ENCODE data around the gene FAM237A. TPM values are rescaled to one million over a fixed set of nuclear protein-coding genes. Genes with fewer than 3 reads are reported as not detected.

Gene FAM237A
- not detected in 2 replicates for total RNA-seq (2014; rRNA removed; shearing (Covaris generic))

DNA sequence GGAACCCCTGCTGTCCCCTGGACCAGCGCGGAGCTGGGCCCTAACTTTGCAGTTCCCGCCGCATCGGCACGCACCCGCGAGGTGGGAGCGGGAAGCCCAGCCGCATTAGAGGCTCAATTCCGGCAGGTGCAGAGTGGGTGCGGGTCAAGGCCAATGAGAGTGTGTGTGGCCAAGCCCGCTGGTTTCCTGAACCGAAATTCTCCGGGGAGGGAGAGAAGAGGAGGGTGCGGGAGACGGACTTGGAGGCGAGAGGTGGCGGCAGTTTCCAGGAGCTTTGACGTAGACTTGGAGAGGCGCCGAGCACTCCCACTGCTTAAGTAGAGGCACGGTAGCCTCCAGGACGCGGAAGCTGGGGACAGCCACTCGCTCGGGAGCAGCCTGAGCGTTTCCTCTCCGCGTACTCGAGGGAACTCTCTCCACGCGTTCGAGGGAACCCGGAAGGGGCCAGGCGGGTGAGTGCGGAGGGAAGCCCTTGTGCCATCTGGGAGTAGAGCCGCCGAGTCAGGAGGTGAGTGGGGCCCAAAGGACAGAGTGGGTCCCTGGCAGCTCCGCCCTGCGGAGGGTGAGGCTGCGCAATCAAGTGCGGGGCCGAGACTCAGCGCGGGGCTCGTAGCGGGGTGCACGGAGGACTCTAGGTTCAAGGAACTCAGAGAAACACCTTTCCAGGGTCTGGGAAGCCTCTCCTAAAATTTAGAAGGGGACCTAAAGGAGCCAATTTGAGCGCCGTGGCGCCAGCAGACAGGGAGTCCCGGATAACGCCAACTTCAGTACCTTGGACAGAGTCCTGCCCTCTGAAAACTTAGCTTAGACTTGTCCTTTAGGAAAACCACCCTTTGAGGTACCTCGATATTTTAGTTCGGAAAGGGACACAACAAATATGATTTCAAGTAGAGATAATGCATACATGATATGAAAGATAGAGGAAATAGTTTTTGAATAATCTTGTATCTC is at the start of gene FAM237A:
TSS of gene FAM237A (plus strand) at position 413 of the 951 bp plus-strand sequence. CDS start 1,750 bp downstream, outside the sequence.
- DNase-seq: peak; percentile 75
- Histone ChIP-seq H3K27me3 (ENCODE audit: control insufficient read depth, insufficient read depth, low read length) (peaks cover 31% of the 10 kb centered on the region), H3K4me3 (ENCODE audit: insufficient read depth, low read depth, low read length) (peak within 1 kb of the TSS; percentile 53)

GRCh38 chr2:206597717-206598218 is 44.5 kb upstream of the FAM237A start:
- no peak for DNase-seq
- no peak overlapping the region for H3K4me3 ChIP-seq (ENCODE audit: insufficient read depth, low read depth, low read length)

More for the DNA sequence above, at the start of gene FAM237A:
- H3K36me3 ChIP-seq (replicated peaks; ENCODE audit: control insufficient read depth, insufficient read depth, low read length): no peaks in the 10 kb centered on the region

GRCh38 chr2:206603243-206603642 is 39.0 kb upstream of the FAM237A start:
- Histone ChIP-seq H3K4me3 (ENCODE audit: insufficient read depth, low read depth, low read length) (no peak overlapping the region), H3K27me3 (ENCODE audit: control insufficient read depth, insufficient read depth, low read length) (no peaks in the 10 kb centered on the region), H3K36me3 (replicated peaks; ENCODE audit: control insufficient read depth, insufficient read depth, low read length) (no peaks in the 10 kb centered on the region)
- DNase-seq: no peak

More at GRCh38 chr2:206597717-206598218, 44.5 kb upstream of the FAM237A start:
- Histone ChIP-seq H3K36me3 (replicated peaks; ENCODE audit: control insufficient read depth, insufficient read depth, low read length) (no peaks in the 10 kb centered on the region; the same call in 1 of the 2 replicates), H3K27me3 (ENCODE audit: control insufficient read depth, insufficient read depth, low read length) (no peaks in the 10 kb centered on the region)

DNA sequence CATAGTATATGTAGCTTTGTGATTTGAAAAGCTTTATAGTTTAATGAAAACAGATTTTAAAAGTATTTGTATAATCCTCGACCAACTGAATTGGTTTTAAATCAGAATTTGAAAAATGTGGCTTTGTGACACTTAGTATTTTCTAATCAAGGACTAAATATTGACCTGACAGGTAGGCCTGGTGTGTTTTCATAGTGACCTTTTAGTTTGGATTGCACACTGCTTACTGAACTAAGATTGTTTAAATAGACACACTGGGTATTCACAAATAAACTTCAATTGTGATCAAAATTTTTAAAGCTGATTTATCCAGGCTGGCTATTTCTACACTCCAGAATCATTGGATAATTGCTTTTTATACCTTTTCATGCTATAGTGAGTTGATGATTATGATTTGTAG is 31.8 kb upstream of the FAM237A start:
- Histone ChIP-seq H3K27me3 (ENCODE audit: control insufficient read depth, insufficient read depth, low read length) (no peaks in the 10 kb centered on the region), H3K4me3 (ENCODE audit: insufficient read depth, low read depth, low read length) (no peak overlapping the region), H3K36me3 (replicated peaks; ENCODE audit: control insufficient read depth, insufficient read depth, low read length) (no peaks in the 10 kb centered on the region)
- no peak for DNase-seq

- Histone ChIP-seq H3K4me3 (ENCODE audit: insufficient read depth, low read depth, low read length) (no peak overlapping the region), H3K27me3 (ENCODE audit: control insufficient read depth, insufficient read depth, low read length) (no peaks in the 10 kb centered on the region), H3K36me3 (replicated peaks; ENCODE audit: control insufficient read depth, insufficient read depth, low read length) (no peaks in the 10 kb centered on the region)
- no peak for DNase-seq
Observed at GRCh38 chr2:206611191-206611590, 31.1 kb upstream of the FAM237A start.

- Histone ChIP-seq H3K36me3 (replicated peaks; ENCODE audit: control insufficient read depth, insufficient read depth, low read length) (no peaks in the 10 kb centered on the region), H3K27me3 (ENCODE audit: control insufficient read depth, insufficient read depth, low read length) (no peaks in the 10 kb centered on the region), H3K4me3 (ENCODE audit: insufficient read depth, low read depth, low read length) (no peak overlapping the region)
- no peak for DNase-seq
Observed at GRCh38 chr2:206611736-206612135, 30.6 kb upstream of the FAM237A start.

DNA sequence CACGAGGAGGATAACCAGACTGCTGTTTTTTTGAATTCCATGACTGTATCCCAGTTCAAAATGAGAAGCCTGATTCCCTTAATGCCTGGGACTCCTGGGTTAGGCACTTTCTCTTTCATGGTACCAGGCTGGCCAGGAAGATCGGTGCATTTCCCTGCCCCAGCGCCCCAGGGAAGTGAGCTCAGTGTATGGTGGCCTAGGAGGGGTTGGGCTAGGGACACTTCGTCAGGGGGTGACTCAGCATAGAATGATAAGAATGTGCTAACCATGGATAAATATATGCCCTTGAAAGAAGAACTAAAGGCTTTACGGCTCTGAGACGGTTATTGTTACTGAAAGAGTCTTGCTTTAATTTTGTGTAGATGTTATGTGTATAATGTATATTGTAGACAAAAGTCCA is 27.5 kb upstream of the FAM237A start:
- no peak for DNase-seq
- Histone ChIP-seq H3K4me3 (ENCODE audit: insufficient read depth, low read depth, low read length) (no peak overlapping the region), H3K36me3 (replicated peaks; ENCODE audit: control insufficient read depth, insufficient read depth, low read length) (no peaks in the 10 kb centered on the region), H3K27me3 (ENCODE audit: control insufficient read depth, insufficient read depth, low read length) (no peaks in the 10 kb centered on the region)

DNA sequence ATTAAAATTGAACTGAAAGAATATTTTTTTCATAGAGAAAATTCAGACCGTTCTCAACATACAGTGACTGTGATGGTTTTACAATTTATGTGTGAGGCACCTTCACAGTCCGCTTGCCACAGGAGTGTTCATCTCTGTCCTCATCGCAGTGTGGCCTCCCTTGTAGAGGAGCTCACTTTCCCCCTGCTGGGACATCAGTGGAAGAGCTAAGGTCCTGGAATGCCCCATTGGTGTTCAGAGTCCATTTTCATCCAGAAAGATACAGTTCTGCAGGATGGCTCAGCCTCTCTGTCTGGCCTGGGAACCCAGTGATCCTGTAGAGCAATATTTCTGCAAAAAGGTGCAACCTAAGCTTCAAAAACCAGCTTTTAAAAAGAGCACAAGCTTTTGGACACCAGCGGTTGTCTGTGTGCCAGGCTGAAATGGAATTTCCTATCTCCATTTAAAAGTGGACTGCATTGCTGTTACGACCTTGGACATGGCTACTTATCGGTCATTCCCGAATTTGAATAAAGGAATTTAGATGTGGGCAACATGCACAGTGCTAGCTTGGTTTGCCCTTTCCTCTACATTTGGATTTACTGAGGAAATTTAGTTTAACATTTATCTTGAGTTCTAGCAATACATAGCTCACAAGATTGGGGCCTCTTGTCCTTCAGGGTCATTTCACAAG is 26.7 kb upstream of the FAM237A start:
- Histone ChIP-seq H3K36me3 (replicated peaks; ENCODE audit: control insufficient read depth, insufficient read depth, low read length) (no peaks in the 10 kb centered on the region), H3K4me3 (ENCODE audit: insufficient read depth, low read depth, low read length) (no peak overlapping the region), H3K27me3 (ENCODE audit: control insufficient read depth, insufficient read depth, low read length) (no peaks in the 10 kb centered on the region)
- DNase-seq: no peak

DNA sequence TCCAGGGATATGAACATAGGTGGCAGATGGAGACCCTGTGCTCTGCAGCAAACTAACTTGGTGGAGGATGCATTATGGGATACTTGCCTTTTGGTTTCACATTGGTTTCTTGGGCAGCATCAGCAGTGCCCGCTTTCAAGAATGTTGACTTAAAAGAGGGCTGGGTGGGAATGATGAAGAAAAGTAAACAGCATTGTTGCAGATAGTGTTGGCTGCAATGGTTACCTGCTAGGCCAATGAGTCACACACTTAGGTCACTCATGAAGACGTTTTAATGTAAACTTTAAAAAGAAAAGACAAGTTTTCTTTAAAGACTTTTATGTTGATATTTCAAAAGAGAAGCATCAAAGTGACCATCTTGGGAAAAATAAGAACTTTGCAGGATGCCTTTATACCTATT is 26.1 kb upstream of the FAM237A start:
- H3K4me3 ChIP-seq (ENCODE audit: insufficient read depth, low read depth, low read length): no peak overlapping the region
- no peak for DNase-seq
- H3K27me3 ChIP-seq (ENCODE audit: control insufficient read depth, insufficient read depth, low read length): no peaks in the 10 kb centered on the region
- no peaks in the 10 kb centered on the region for H3K36me3 ChIP-seq (replicated peaks; ENCODE audit: control insufficient read depth, insufficient read depth, low read length)

DNA sequence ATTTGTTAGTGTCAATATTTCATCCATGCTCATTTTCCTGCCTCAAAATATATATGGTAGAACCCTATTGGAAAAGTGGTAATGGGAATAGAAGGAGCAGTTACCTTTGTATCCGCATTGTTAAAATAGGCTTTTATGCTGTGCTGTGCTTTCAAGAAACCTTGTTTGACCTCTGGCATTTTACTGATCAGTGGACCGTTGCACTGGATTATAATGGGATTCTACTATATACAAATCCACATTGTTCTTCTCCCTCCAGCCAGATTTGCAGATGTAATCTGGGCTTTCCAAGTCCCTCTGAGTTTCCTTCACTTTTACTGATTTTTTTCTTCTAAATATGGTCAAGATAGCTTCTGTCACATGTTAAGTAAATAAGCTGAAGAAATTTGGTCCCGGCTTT is 23.3 kb upstream of the FAM237A start:
- Histone ChIP-seq H3K4me3 (ENCODE audit: insufficient read depth, low read depth, low read length) (no peak overlapping the region), H3K36me3 (replicated peaks; ENCODE audit: control insufficient read depth, insufficient read depth, low read length) (no peaks in the 10 kb centered on the region), H3K27me3 (ENCODE audit: control insufficient read depth, insufficient read depth, low read length) (no peaks in the 10 kb centered on the region; the same call in 1 of the 2 replicates)
- no peak for DNase-seq

- H3K27me3 ChIP-seq (ENCODE audit: control insufficient read depth, insufficient read depth, low read length): no peaks in the 10 kb centered on the region; the same call in 1 of the 2 replicates
- DNase-seq: no peak
- H3K36me3 ChIP-seq (replicated peaks; ENCODE audit: control insufficient read depth, insufficient read depth, low read length): no peaks in the 10 kb centered on the region
- no peak overlapping the region for H3K4me3 ChIP-seq (ENCODE audit: insufficient read depth, low read depth, low read length)
Observed at GRCh38 chr2:206626108-206626507, 16.2 kb upstream of the FAM237A start.

GRCh38 chr2:206627632-206628031 is 14.7 kb upstream of the FAM237A start:
- Histone ChIP-seq H3K36me3 (replicated peaks; ENCODE audit: control insufficient read depth, insufficient read depth, low read length) (no peaks in the 10 kb centered on the region), H3K27me3 (ENCODE audit: control insufficient read depth, insufficient read depth, low read length) (no peaks in the 10 kb centered on the region; the same call in 1 of the 2 replicates), H3K4me3 (ENCODE audit: insufficient read depth, low read depth, low read length) (no peak overlapping the region)
- DNase-seq: no peak

DNA sequence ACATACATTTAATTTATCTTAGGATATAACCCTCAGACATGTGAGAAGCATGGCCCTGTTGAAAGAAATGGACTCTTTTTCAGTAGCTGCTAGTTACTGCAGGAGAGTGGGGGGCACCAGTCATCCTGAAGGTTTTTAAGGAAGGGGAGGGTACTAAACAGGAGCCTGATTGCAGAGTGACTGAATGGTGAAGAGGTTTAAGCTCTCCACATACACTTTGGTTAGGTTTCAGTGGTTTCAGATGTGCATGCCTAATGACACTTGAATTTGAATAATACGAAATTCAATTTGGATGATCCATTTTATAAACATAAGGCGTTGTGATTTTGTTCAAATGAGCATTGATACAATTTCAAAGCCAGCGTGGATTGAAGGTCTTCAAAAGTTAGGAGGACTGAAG is 10.9 kb upstream of the FAM237A start:
- H3K27me3 ChIP-seq (ENCODE audit: control insufficient read depth, insufficient read depth, low read length): no peaks in the 10 kb centered on the region
- DNase-seq: no peak
- H3K36me3 ChIP-seq (replicated peaks; ENCODE audit: control insufficient read depth, insufficient read depth, low read length): no peaks in the 10 kb centered on the region
- no peak overlapping the region for H3K4me3 ChIP-seq (ENCODE audit: insufficient read depth, low read depth, low read length)

DNA sequence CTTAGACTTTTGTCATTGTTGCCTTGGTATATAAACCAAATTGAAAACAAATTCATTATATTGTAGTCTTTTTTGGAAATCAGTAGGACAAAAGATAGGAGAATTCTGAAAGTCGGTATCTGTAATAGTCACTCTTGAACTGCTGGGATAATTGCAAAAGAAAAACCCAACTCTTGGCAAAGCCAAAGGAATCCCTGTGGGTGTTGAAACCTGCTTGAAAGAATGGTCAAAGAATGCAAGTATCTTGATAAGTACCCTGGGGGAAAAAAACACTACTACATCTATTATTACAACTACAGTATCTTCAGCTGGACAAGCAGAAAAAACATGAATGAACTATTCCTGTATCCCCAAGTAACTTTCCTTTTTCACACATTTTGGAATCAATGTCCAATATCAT is 7.3 kb upstream of the FAM237A start:
- Histone ChIP-seq H3K36me3 (replicated peaks; ENCODE audit: control insufficient read depth, insufficient read depth, low read length) (no peaks in the 10 kb centered on the region), H3K4me3 (ENCODE audit: insufficient read depth, low read depth, low read length) (no peak overlapping the region), H3K27me3 (ENCODE audit: control insufficient read depth, insufficient read depth, low read length) (peaks cover 2% of the 10 kb centered on the region; the same call in 1 of the 2 replicates)
- no peak for DNase-seq

GRCh38 chr2:206639636-206640035 is 2.7 kb upstream of the FAM237A start:
- peaks cover 31% of the 10 kb centered on the region for H3K27me3 ChIP-seq (ENCODE audit: control insufficient read depth, insufficient read depth, low read length)
- no peak for DNase-seq
- H3K36me3 ChIP-seq (replicated peaks; ENCODE audit: control insufficient read depth, insufficient read depth, low read length): no peaks in the 10 kb centered on the region
- no peak overlapping the region for H3K4me3 ChIP-seq (ENCODE audit: insufficient read depth, low read depth, low read length)

Data from H7 (cell line).